WTC11 (cell line): ENCODE measurements around the gene PPP4C.

Source experiments
- KAT7 ChIP-seq: sonication (generic); formaldehyde crosslinking; IDR thresholded peaks from 2 replicates; pipeline ENCODE4 v1.8.1; 2023; ENCODE audit warnings: missing genetic modification reagents, mild to moderate bottlenecking, borderline replicate concordance
- NFYB ChIP-seq: sonication (generic); formaldehyde crosslinking; conservative IDR thresholded peaks from 2 replicates; pipeline ENCODE4 v1.8.0; 2022; ENCODE audit warnings: low read depth, missing genetic modification reagents
- TF ChIP-seq, protein P1 (sequence below): fragments of 200-600 bp; IDR thresholded peaks from 2 replicates; pipeline ENCODE4 v1.8.0; 2022; ENCODE audit warnings: antibody characterized with exemption

- no peak for TF ChIP-seq NFYB (CRISPR knock-in tag)
- no peak for TF ChIP-seq KAT7 (CRISPR knock-in tag)
- TF ChIP-seq, protein P1, sequence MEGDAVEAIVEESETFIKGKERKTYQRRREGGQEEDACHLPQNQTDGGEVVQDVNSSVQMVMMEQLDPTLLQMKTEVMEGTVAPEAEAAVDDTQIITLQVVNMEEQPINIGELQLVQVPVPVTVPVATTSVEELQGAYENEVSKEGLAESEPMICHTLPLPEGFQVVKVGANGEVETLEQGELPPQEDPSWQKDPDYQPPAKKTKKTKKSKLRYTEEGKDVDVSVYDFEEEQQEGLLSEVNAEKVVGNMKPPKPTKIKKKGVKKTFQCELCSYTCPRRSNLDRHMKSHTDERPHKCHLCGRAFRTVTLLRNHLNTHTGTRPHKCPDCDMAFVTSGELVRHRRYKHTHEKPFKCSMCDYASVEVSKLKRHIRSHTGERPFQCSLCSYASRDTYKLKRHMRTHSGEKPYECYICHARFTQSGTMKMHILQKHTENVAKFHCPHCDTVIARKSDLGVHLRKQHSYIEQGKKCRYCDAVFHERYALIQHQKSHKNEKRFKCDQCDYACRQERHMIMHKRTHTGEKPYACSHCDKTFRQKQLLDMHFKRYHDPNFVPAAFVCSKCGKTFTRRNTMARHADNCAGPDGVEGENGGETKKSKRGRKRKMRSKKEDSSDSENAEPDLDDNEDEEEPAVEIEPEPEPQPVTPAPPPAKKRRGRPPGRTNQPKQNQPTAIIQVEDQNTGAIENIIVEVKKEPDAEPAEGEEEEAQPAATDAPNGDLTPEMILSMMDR = no peak
Observed at GRCh38 chr16:30092373-30093010, 16.7 kb downstream of the PPP4C start.
